Neural progenitor cell (in vitro differentiated cells): Measurements from ENCODE around the gene PRDM5. TPM values are rescaled to one million over a fixed set of nuclear protein-coding genes. Genes with fewer than 3 reads are reported as not detected.

ENCODE experiments used
- DNase-seq: peaks from one replicate; pipeline ENCODE4 v3.0.0-alpha.2; 2016; ENCODE audit warnings: low spot score
- H2AFZ ChIP-seq: fragments of 200-600 bp; sonication (generic); replicated peaks from 2 replicates; pipeline ENCODE4 v1.6.1; 2016; ENCODE audit warnings: antibody characterized with exemption
- H3F3A ChIP-seq: fragments of 200-600 bp; sonication (generic); 2 replicates; pipeline ENCODE4 v1.6.1; 2016; ENCODE audit warnings: antibody characterized with exemption, low read depth
- H3K27ac ChIP-seq: fragments of 200-600 bp; sonication (generic); 2 replicates; pipeline ENCODE4 v1.5.1; 2016; ENCODE audit warnings: mild to moderate bottlenecking
- H3K27me3 ChIP-seq: fragments of 200-600 bp; sonication (generic); 2 replicates; pipeline ENCODE4 v1.6.1; 2016; ENCODE audit warnings: mild to moderate bottlenecking, moderate library complexity
- H3K36me3 ChIP-seq: fragments of 200-600 bp; sonication (generic); 2 replicates; pipeline ENCODE4 v1.5.1; 2016
- H3K4me1 ChIP-seq: fragments of 200-600 bp; sonication (generic); 2 replicates; pipeline ENCODE4 v1.6.1; 2016; ENCODE audit warnings: mixed run types
- H3K4me2 ChIP-seq: fragments of 200-600 bp; sonication (generic); 2 replicates; pipeline ENCODE4 v1.6.1; 2016
- H3K4me3 ChIP-seq: fragments of 200-600 bp; sonication (generic); 2 replicates; pipeline ENCODE4 v1.5.1; 2016
- H3K79me2 ChIP-seq: fragments of 200-600 bp; sonication (generic); 2 replicates; pipeline ENCODE4 v1.6.1; 2016; ENCODE audit warnings: low read depth
- H3K9ac ChIP-seq: fragments of 200-600 bp; sonication (generic); 2 replicates; pipeline ENCODE4 v1.6.1; 2016
- H3K9me3 ChIP-seq: fragments of 200-600 bp; sonication (generic); 2 replicates; pipeline ENCODE4 v1.5.1; 2016; ENCODE audit warnings: low read depth
- H4K20me1 ChIP-seq: fragments of 200-600 bp; sonication (generic); 2 replicates; pipeline ENCODE4 v1.6.1; 2016; ENCODE audit warnings: low read depth
- H3K27ac Mint-ChIP-seq: 3 replicates; pipeline ENCODE4 v1.8.0; 2021; ENCODE audit warnings: mixed read lengths
- H3K27me3 Mint-ChIP-seq: 2 replicates; pipeline ENCODE4 v1.8.0; 2022; ENCODE audit warnings: low read depth, mild to moderate bottlenecking, inconsistent platforms, moderate library complexity, mixed read lengths; ENCODE audit not compliant: insufficient read depth
- H3K36me3 Mint-ChIP-seq: 3 replicates; pipeline ENCODE4 v1.8.0; 2021; ENCODE audit warnings: mixed read lengths
- H3K4me1 Mint-ChIP-seq: 3 replicates; pipeline ENCODE4 v1.8.0; 2021; ENCODE audit warnings: mixed read lengths
- H3K4me3 Mint-ChIP-seq: 3 replicates; pipeline ENCODE4 v1.8.0; 2021; ENCODE audit warnings: mild to moderate bottlenecking, moderate library complexity, mixed read lengths
- H3K9me3 Mint-ChIP-seq: 3 replicates; pipeline ENCODE4 v1.8.0; 2020; ENCODE audit warnings: mixed read lengths
- CTCF ChIP-seq: fragments of 200-600 bp; sonication (generic); IDR thresholded peaks from 2 replicates; pipeline ENCODE4 v1.5.1; 2017; ENCODE audit warnings: antibody characterized with exemption, mild to moderate bottlenecking
- EZH2 ChIP-seq: fragments of 200-600 bp; sonication (generic); IDR thresholded peaks from 2 replicates; pipeline ENCODE4 v1.6.1; 2017; ENCODE audit warnings: antibody characterized with exemption, mild to moderate bottlenecking, moderate library complexity
- EZH2phosphoT487 ChIP-seq: fragments of 200-600 bp; sonication (generic); IDR thresholded peaks from 2 replicates; pipeline ENCODE4 v1.6.1; 2017; ENCODE audit warnings: antibody characterized with exemption
- total RNA-seq: library from RNA; depleted of rRNA; stranded (reverse); fragments of >200 nt; gene quantifications from 2 replicates; pipeline ENCODE4 v1.2.3, GENCODE V29; 2015; ENCODE audit warnings: low replicate concordance

PRDM5 gene
- total RNA-seq, 1 donor from 2014 or later = 51.7 TPM

GRCh38 chr4:120688791-120689190, 233.7 kb downstream of the PRDM5 start:
- no peak for DNase-seq
- no peaks in the 10 kb centered on the region for H3K9me3 ChIP-seq
- no peaks in the 10 kb centered on the region for H3F3A ChIP-seq
- no peak overlapping the region for H2AFZ ChIP-seq
- no peak overlapping the region for H3K27ac ChIP-seq
- no peaks in the 10 kb centered on the region for H3K36me3 ChIP-seq
- H3K4me3 Mint-ChIP-seq = no peak overlapping the region
- no peaks in the 10 kb centered on the region for H4K20me1 ChIP-seq
- no peaks in the 10 kb centered on the region for H3K9me3 Mint-ChIP-seq
- H3K4me2 ChIP-seq = no peak overlapping the region
- H3K27me3 Mint-ChIP-seq = no peaks in the 10 kb centered on the region
- no peak overlapping the region for H3K4me3 ChIP-seq
- no peaks in the 10 kb centered on the region for H3K4me1 ChIP-seq
- no peaks in the 10 kb centered on the region for H3K4me1 Mint-ChIP-seq
- TF ChIP-seq CTCF (no peak), EZH2 (no peak), EZH2phosphoT487 (no peak)
- H3K36me3 Mint-ChIP-seq = no peaks in the 10 kb centered on the region
- no peaks in the 10 kb centered on the region for H3K79me2 ChIP-seq
- no peak overlapping the region for H3K9ac ChIP-seq
- no peaks in the 10 kb centered on the region for H3K27me3 ChIP-seq
- H3K27ac Mint-ChIP-seq = no peak overlapping the region

GRCh38 chr4:120685756-120686278, 236.7 kb downstream of the PRDM5 start:
- Mint-ChIP-seq H3K4me3 (no peak overlapping the region), H3K27ac (no peak overlapping the region), H3K4me1 (no peaks in the 10 kb centered on the region), H3K9me3 (no peaks in the 10 kb centered on the region), H3K27me3 (no peaks in the 10 kb centered on the region), H3K36me3 (no peaks in the 10 kb centered on the region)
- Histone ChIP-seq H3K79me2 (no peaks in the 10 kb centered on the region), H2AFZ (no peak overlapping the region), H3F3A (no peaks in the 10 kb centered on the region), H3K9me3 (no peaks in the 10 kb centered on the region), H3K36me3 (no peaks in the 10 kb centered on the region), H3K4me2 (no peak overlapping the region), H3K4me1 (no peaks in the 10 kb centered on the region), H3K4me3 (no peak overlapping the region), H3K27ac (no peak overlapping the region), H3K27me3 (no peaks in the 10 kb centered on the region), H4K20me1 (no peaks in the 10 kb centered on the region), H3K9ac (no peak overlapping the region)
- DNase-seq = no peak
- TF ChIP-seq EZH2 (no peak), CTCF (no peak), EZH2phosphoT487 (no peak)

GRCh38 chr4:120683897-120684540, 238.5 kb downstream of the PRDM5 start:
- Mint-ChIP-seq H3K4me3 (no peak overlapping the region), H3K9me3 (no peaks in the 10 kb centered on the region), H3K27ac (no peak overlapping the region), H3K36me3 (no peaks in the 10 kb centered on the region), H3K4me1 (no peaks in the 10 kb centered on the region), H3K27me3 (no peaks in the 10 kb centered on the region)
- no peaks in the 10 kb centered on the region for H3K9me3 ChIP-seq
- H3K4me3 ChIP-seq = no peak overlapping the region
- no peaks in the 10 kb centered on the region for H4K20me1 ChIP-seq
- H3F3A ChIP-seq = no peaks in the 10 kb centered on the region
- H3K4me2 ChIP-seq = no peak overlapping the region
- no peak for DNase-seq
- TF ChIP-seq EZH2 (no peak), CTCF (no peak), EZH2phosphoT487 (no peak)
- no peak overlapping the region for H3K9ac ChIP-seq
- no peaks in the 10 kb centered on the region for H3K36me3 ChIP-seq
- H2AFZ ChIP-seq = no peak overlapping the region
- H3K4me1 ChIP-seq = no peaks in the 10 kb centered on the region
- no peaks in the 10 kb centered on the region for H3K27me3 ChIP-seq
- H3K79me2 ChIP-seq = no peaks in the 10 kb centered on the region
- H3K27ac ChIP-seq = no peak overlapping the region
